RWPE1 (cell line): Measurements from ENCODE around the gene PIK3C3.
A peak's percentile ranks its signal among the peaks of the same experiment; 100 is the strongest.
"Not testable (repeated sequence)": the region's sequence is repeated elsewhere in the genome, so short reads cannot be mapped to it uniquely, and the experiment has no call there.

Experiments
- CTCF ChIA-PET: fragments of 350-600 bp; sonication (Branson Sonifier 250); formaldehyde crosslinking; extraction: SDS; loops from one replicate; lab custom pipeline; 2021; lab: Yijun Ruan, JAX
- POLR2A ChIA-PET: fragments of 400-600 bp; formaldehyde crosslinking; extraction: SDS; loops from one replicate; lab custom pipeline; 2020; ENCODE audit warnings: antibody characterized with exemption; ENCODE audit not compliant: low non-redundant PET; lab: Yijun Ruan, JAX
- DNase-seq: peaks from one replicate; pipeline ENCODE4 v3.0.0; 2012; ENCODE audit warnings: low spot score
- H3K27ac ChIP-seq: fragments of 450-650 bp; 2 replicates; pipeline ENCODE4 v1.5.1; 2017
- TF ChIP-seq, protein P1 (sequence below): fragments of 450-650 bp; conservative IDR thresholded peaks from 2 replicates; pipeline ENCODE4 v1.5.1; 2017; ENCODE audit warnings: low read depth, mild to moderate bottlenecking

Gene PIK3C3

DNA sequence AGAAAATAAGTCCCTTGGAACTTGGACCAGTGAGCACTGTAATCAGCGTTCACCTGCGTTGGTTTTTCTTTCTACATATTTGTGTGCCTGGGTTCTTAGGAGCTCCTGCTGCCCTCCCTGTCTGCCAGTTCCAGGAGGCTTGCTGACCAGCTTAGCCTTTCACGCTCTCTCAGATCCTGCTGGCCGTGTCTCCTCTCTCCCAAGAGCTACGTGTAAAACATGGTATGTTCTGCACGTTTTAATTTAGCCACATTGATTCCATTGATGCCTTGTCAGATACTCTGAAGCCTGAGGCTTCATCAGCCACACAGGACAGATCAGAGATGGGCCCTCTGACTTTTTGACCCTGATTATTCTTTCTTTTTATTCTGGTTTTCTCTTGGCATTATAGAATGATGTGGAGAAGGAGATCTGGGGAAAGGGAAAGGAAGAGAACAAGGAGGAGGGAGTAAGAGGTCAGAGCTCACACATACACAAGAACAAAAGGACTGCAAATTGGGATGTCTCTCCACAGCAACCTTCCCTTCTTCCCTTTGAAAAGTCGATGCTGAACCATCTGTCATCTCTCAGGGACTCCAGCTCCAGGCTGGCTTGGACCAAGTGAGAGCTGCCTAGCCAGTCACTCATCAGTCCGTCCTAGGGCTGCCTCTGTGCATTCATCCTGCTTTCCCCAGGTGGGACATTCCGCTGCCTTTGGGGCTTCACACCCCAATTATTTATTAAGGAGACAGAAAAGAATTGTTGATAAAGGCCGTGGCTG lies 152.8 kb downstream of the PIK3C3 start:
- TF ChIP-seq, protein P1, sequence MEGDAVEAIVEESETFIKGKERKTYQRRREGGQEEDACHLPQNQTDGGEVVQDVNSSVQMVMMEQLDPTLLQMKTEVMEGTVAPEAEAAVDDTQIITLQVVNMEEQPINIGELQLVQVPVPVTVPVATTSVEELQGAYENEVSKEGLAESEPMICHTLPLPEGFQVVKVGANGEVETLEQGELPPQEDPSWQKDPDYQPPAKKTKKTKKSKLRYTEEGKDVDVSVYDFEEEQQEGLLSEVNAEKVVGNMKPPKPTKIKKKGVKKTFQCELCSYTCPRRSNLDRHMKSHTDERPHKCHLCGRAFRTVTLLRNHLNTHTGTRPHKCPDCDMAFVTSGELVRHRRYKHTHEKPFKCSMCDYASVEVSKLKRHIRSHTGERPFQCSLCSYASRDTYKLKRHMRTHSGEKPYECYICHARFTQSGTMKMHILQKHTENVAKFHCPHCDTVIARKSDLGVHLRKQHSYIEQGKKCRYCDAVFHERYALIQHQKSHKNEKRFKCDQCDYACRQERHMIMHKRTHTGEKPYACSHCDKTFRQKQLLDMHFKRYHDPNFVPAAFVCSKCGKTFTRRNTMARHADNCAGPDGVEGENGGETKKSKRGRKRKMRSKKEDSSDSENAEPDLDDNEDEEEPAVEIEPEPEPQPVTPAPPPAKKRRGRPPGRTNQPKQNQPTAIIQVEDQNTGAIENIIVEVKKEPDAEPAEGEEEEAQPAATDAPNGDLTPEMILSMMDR = no peak
- POLR2A ChIA-PET = no interaction called here
- CTCF ChIA-PET = interaction anchor here (0.6 kb wide), 1 partner anchor 55 kb away, joined by 3 read pairs; no protein-coding TSS in a partner anchor
- no peak for DNase-seq
- H3K27ac ChIP-seq = no peak overlapping the region

DNA sequence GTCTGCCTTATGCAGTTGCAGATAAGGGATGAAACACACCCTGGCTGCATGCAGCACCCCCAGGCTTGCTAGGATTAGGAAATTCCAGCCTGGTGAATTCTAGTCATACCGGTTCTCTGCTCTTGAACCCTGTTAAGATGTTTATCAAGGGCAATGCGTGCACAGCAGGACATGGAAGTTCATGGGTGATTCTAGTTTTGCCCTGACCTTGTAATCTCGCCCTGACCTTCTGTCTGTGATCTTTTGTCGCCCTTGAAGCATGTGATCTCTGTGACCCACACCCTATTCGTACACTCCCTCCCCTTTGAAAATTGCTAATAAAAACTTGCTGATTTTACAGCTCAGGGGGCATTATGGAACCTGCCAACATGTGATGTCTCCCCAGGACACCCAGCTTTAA lies 157.1 kb downstream of the PIK3C3 start:
- CTCF ChIA-PET, POLR2A ChIA-PET, H3K27ac ChIP-seq: not testable (repeated sequence)

DNA sequence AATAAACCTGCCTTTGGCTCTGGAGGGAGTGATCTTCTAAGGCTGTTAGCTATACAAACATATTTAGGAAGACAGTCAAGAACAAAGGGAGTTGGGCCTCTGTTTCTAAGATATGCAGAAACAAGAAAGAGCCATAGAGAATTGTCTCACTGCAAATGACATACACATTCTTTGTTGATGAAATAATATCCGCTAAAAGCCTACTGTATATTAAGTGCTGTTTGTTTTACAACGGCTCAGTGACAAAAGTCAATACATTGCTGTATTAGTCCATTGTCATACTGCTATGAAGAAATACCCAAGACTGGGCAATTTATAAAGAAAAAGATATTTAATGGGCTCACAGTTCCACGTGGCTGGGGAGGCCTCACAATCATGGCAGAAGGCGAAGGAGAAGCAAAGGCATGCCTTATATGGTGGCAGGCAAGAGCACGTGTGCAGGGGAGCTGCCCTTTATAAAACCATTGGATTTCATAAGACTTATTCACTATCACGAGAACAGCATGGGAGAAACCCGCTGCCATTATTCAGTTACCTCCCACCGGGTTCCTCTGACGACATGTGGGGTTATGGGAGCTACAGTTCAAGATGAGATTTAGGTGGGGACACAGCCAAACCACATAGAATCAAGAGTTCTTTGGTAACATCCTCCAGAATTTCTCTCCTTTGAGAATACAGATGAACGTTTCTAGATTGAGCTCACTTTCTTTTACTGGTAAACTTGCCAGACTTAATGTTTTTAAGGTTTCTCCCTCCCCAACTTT lies 157.8 kb downstream of the PIK3C3 start:
- TF ChIP-seq, protein P1 = no peak
- DNase-seq = no peak
- no peak overlapping the region for H3K27ac ChIP-seq

More for the DNA sequence above, 157.1 kb downstream of the PIK3C3 start:
- not testable (repeated sequence) for DNase-seq

DNA sequence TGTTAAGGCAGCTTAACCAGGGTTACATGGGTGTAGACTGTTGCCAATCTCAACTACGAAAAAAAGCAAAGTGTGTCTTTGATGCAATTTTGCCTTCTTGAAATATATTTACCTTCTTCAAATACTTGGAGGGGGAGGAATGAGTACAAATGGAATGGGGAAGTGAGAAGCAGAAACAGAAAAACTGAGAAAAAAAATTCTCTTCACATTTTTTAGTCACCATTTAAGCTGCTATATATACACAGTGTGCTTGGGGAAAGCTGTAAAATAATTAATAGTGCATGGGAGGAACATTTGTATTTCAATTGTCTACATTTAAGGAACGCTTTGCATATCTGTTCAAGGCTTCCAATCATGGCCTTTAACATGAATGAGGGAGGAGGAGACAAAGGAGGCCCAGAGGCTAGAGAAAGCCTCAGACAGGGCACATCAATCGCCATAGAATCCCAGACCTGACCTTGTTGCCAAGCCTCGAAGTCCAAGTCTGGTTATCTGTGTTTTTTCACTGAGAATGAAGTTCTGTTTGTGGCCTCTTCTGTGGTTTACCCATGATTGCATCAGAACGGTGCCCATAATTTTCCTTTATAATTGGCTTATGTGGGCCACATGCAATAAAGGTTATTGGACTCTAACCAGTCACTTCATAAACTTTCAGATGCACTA lies 158.6 kb downstream of the PIK3C3 start:
- no peak for DNase-seq
- TF ChIP-seq, protein P1 = no peak
- H3K27ac ChIP-seq = no peak overlapping the region
- ChIA-PET POLR2A (no interaction called here), CTCF (interaction anchor here (0.6 to 1.3 kb wide), 4 partner anchors 12 to 1160 kb away, joined by 3 read pairs; no protein-coding TSS in a partner anchor)

More for the DNA sequence above, 157.8 kb downstream of the PIK3C3 start:
- ChIA-PET POLR2A (no interaction called here), CTCF (interaction anchor here (0.6 to 1.3 kb wide), 2 partner anchors 11 to 64 kb away, joined by 3 read pairs; no protein-coding TSS in a partner anchor)

DNA sequence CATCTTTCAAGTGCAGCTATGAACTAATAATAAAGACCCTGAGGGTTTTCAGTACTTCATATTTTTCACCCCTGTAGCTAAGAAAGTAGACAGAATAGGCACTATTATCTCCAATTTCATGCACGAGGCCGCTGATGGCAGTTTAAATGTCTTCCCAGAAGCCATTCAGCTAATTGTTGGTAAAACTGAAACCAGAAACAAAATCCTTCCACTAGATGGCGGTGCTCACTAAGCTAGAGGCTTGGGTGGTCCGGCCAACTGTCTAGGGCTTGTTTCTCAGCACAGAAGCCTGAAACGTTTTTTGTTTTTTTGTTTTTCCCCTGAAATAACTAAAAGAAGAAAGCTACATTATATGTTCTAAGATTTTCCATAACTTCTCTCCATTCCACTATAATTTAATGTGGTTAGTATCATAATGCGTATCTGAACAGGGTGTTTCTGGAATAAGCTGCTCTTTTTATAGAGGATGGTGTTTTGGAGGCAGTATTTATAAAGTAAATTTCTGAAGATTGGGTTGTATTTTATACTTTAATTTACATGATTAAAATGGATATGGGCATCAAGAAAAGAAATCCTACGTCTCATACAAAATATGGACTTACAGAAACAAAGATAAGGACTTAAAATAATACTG lies 159.4 kb downstream of the PIK3C3 start:
- ChIA-PET POLR2A (no interaction called here), CTCF (interaction anchor here (0.6 to 1.3 kb wide), 6 partner anchors 13 to 1160 kb away, joined by 3 read pairs; no protein-coding TSS in a partner anchor)
- peak; percentile 15 for DNase-seq
- TF ChIP-seq, protein P1 = peak; percentile 86
- no peak overlapping the region for H3K27ac ChIP-seq

DNA sequence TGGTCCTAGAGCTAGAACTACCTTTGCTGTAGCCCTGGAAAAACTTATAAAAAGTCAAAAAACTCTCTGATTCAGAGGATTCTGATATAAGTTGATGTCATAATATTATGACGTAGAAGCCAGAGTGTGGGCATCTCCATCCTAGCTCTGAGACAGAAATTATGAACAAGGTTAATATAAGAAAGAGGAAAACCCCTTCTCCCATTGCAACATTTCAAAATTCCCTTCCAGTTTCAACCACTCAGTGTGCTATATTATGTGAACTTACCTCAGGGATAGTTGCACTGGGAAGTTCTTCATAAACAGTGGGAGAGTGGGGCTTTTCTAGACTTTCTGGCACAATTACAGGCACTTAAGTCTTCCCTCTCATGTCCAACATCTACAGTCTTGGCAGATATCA lies 171.6 kb downstream of the PIK3C3 start:
- CTCF ChIA-PET = no interaction called here
- no peak overlapping the region for H3K27ac ChIP-seq
- DNase-seq = no peak
- TF ChIP-seq, protein P1 = no peak
- POLR2A ChIA-PET = no interaction called here
